GM23248 (cell line): ENCODE results near the gene LPP. TPM values are rescaled to one million over a fixed set of nuclear protein-coding genes. Genes with fewer than 3 reads are reported as not detected.

ENCODE experiments used
- DNase-seq: peaks from one replicate; pipeline ENCODE4 v3.0.0-alpha.2; 2015
- H2AFZ ChIP-seq: fragments of 200-600 bp; sonication (generic); 2 replicates; pipeline ENCODE4 v1.6.1; 2016; ENCODE audit warnings: antibody characterized with exemption
- H3F3A ChIP-seq: fragments of 200-600 bp; sonication (generic); 2 replicates; pipeline ENCODE4 v1.6.1; 2016; ENCODE audit warnings: mild to moderate bottlenecking, antibody characterized with exemption, mixed run types; ENCODE audit not compliant: insufficient read depth
- H3K27ac ChIP-seq: fragments of 200-600 bp; sonication (generic); 2 replicates; pipeline ENCODE4 v1.5.1; 2016; ENCODE audit warnings: mild to moderate bottlenecking
- H3K27me3 ChIP-seq: fragments of 200-600 bp; sonication (generic); replicated peaks from 2 replicates; pipeline ENCODE4 v1.6.1; 2016; ENCODE audit warnings: mild to moderate bottlenecking; ENCODE audit not compliant: insufficient read depth
- H3K36me3 ChIP-seq: fragments of 200-600 bp; sonication (generic); 2 replicates; pipeline ENCODE4 v1.6.1; 2016; ENCODE audit warnings: low read depth, mild to moderate bottlenecking
- H3K4me1 ChIP-seq: fragments of 200-600 bp; sonication (generic); 2 replicates; pipeline ENCODE4 v1.6.1; 2016; ENCODE audit warnings: mild to moderate bottlenecking; ENCODE audit not compliant: insufficient read depth
- H3K4me2 ChIP-seq: fragments of 200-600 bp; sonication (generic); one replicate; pipeline ENCODE4 v1.6.1; 2016; ENCODE audit warnings: mild to moderate bottlenecking; ENCODE audit not compliant: unreplicated experiment
- H3K4me3 ChIP-seq: fragments of 200-600 bp; sonication (generic); 2 replicates; pipeline ENCODE4 v1.5.1; 2016; ENCODE audit warnings: mild to moderate bottlenecking
- H3K79me2 ChIP-seq: fragments of 200-600 bp; sonication (generic); 2 replicates; pipeline ENCODE4 v1.6.1; 2016; ENCODE audit warnings: mild to moderate bottlenecking; ENCODE audit not compliant: insufficient read depth
- H3K9ac ChIP-seq: fragments of 200-600 bp; sonication (generic); 2 replicates; pipeline ENCODE4 v1.6.1; 2016; ENCODE audit warnings: mild to moderate bottlenecking
- H3K9me2 ChIP-seq: fragments of 200-600 bp; sonication (generic); 2 replicates; pipeline ENCODE4 v1.6.1; 2016; ENCODE audit warnings: mixed run types, mild to moderate bottlenecking, moderate library complexity; ENCODE audit not compliant: insufficient read depth
- H3K9me3 ChIP-seq: fragments of 200-600 bp; sonication (generic); one replicate; pipeline ENCODE4 v1.6.1; 2017; ENCODE audit warnings: low read depth
- H4K20me1 ChIP-seq: fragments of 200-600 bp; sonication (generic); 2 replicates; pipeline ENCODE4 v1.6.0; 2016; ENCODE audit not compliant: insufficient read depth
- EZH2 ChIP-seq: fragments of 200-600 bp; sonication (generic); IDR thresholded peaks from 2 replicates; pipeline ENCODE4 v1.6.1; 2018; ENCODE audit warnings: antibody characterized with exemption, mild to moderate bottlenecking; ENCODE audit not compliant: insufficient read depth, poor library complexity, severe bottlenecking
- EZH2phosphoT487 ChIP-seq: fragments of 200-600 bp; sonication (generic); IDR thresholded peaks from 2 replicates; pipeline ENCODE4 v1.6.1; 2018; ENCODE audit warnings: antibody characterized with exemption, moderate library complexity, mild to moderate bottlenecking, low read depth; ENCODE audit not compliant: insufficient read depth
- WGBS, 2 experiments: methylation state at CpG; one replicate each; pipeline ENCODE4 v1.1.6; 2015 to 2017; ENCODE audit warnings: low lambda C conversion rate in 2 of 2, low coverage in 1 of 2; ENCODE audit errors: missing lambda C conversion rate in 2 of 2; 5-methylcytosine and 5-hydroxymethylcytosine counted together
- in situ Hi-C: fragments of 300-500 bp; cut with MboI; formaldehyde crosslinking; loops from 2 replicates; pipeline ENCODE4 v1.15.0; 2020
- polyA plus RNA-seq: library from polyadenylated mRNA; unstranded; fragments of >200 nt; fragmentation: Nextera tagmentation; extraction: Ambion mirVana; gene quantifications from 2 replicates; pipeline ENCODE4 v1.2.1, GENCODE V29; 2016
- total RNA-seq: library from RNA; depleted of rRNA; stranded (reverse); fragments of >200 nt; shearing (Covaris generic); gene quantifications from 2 replicates; pipeline ENCODE4 v1.2.3, GENCODE V29; 2014

Gene LPP
- total and polyA plus RNA-seq, 2 experiments from 2014 or later, result 42.8 to 61.7 TPM

GRCh38 chr3:188589071-188589470 lies 435.1 kb downstream of the LPP start:
- Histone ChIP-seq H4K20me1 (no peaks in the 10 kb centered on the region), H3K36me3 (no peaks in the 10 kb centered on the region), H3F3A (peaks cover 15% of the 10 kb centered on the region), H3K4me1 (peaks cover 28% of the 10 kb centered on the region), H3K27me3 (no peaks in the 10 kb centered on the region), H2AFZ (no peak overlapping the region), H3K79me2 (peaks cover 23% of the 10 kb centered on the region; the same call in 1 of the 2 replicates), H3K9me2 (no peaks in the 10 kb centered on the region), H3K4me2 (no peak overlapping the region), H3K4me3 (no peak overlapping the region), H3K9me3 (no peaks in the 10 kb centered on the region), H3K9ac (no peak overlapping the region), H3K27ac (no peak overlapping the region)
- WGBS, 2 experiments, result 96 to 97% methylated on average over 2 of the region's 2 CpGs
- in situ Hi-C loops, result no loop called here
- no peak for DNase-seq
- TF ChIP-seq EZH2 (no peak), EZH2phosphoT487 (no peak)

DNA sequence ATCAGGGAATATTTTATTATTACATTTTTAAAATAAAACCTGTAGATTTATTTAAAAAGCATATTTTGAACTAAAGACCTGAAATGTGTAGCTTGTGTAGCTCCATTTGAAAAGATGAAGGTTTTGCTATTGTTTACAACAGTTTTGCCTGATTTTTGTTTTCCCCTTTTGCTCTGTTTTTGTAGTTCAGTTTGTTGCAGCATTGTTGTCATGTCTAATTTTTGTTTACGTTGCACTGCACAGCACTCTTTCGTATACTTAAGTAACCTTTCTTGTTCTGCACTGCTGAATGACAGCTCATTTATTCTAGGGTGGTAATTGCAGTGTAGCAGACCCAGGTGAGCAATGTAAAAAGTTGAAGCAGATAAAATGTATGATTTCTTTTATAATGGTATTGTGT lies 435.8 kb downstream of the LPP start:
- Histone ChIP-seq H3K9me2 (no peaks in the 10 kb centered on the region), H3K36me3 (no peaks in the 10 kb centered on the region)
- TF ChIP-seq EZH2phosphoT487, result no peak

DNA sequence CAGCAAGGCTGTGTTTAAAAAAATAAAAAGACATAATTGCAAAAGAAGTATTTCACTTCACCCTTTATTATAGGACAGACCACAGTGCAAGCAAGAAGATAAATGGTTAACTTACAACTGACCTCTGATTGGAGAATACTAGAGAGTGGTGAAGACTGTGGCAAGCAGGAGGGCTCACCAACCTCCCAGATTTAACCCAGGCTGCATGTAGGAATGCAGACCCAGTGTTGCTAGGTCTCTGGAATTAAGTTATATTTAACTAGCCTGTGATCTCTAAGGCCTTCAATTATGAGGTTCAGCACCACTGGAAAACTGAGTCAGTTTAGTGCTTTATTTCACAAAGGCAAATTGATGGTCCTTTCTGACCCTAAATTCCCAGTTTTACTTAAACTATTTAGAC lies 436.6 kb downstream of the LPP start:
- no peak for TF ChIP-seq EZH2phosphoT487
- TF ChIP-seq EZH2, result no peak
- H3K4me2 ChIP-seq, result no peak overlapping the region
- H3K4me1 ChIP-seq, result peaks cover 28% of the 10 kb centered on the region
- no peak overlapping the region for H3K4me3 ChIP-seq
- no peaks in the 10 kb centered on the region for H3K9me3 ChIP-seq
- H3K9me2 ChIP-seq, result no peaks in the 10 kb centered on the region
- H4K20me1 ChIP-seq, result no peaks in the 10 kb centered on the region
- peaks cover 22% of the 10 kb centered on the region for H3F3A ChIP-seq
- H3K27ac ChIP-seq, result no peak overlapping the region
- no peak overlapping the region for H3K9ac ChIP-seq
- no peak overlapping the region for H2AFZ ChIP-seq
- in situ Hi-C loops, result no loop called here
- H3K79me2 ChIP-seq, result peaks cover 23% of the 10 kb centered on the region; the same call in 1 of the 2 replicates
- H3K36me3 ChIP-seq, result no peaks in the 10 kb centered on the region
- H3K27me3 ChIP-seq, result no peaks in the 10 kb centered on the region
- no peak for DNase-seq

More for the DNA sequence above, 435.8 kb downstream of the LPP start:
- no peak overlapping the region for H3K4me2 ChIP-seq
- H3F3A ChIP-seq, result peaks cover 16% of the 10 kb centered on the region
- no peak overlapping the region for H3K4me3 ChIP-seq
- no peak overlapping the region for H3K27ac ChIP-seq
- H2AFZ ChIP-seq, result no peak overlapping the region
- DNase-seq, result no peak
- peaks cover 23% of the 10 kb centered on the region; the same call in 1 of the 2 replicates for H3K79me2 ChIP-seq
- in situ Hi-C loops, result no loop called here
- no peaks in the 10 kb centered on the region for H3K9me3 ChIP-seq
- H3K27me3 ChIP-seq, result no peaks in the 10 kb centered on the region
- no peak overlapping the region for H3K9ac ChIP-seq
- no peaks in the 10 kb centered on the region for H4K20me1 ChIP-seq
- peaks cover 28% of the 10 kb centered on the region for H3K4me1 ChIP-seq
- 97 to 100% methylated on average over 2 of the region's 2 CpGs for WGBS, 2 experiments

- H3K4me3 ChIP-seq, result peak overlapping the region; percentile 5
- WGBS, 2 experiments, result 1 to 3% methylated on average over 2 of the region's 2 CpGs
- no peak overlapping the region for H2AFZ ChIP-seq
- no peaks in the 10 kb centered on the region for H4K20me1 ChIP-seq
- TF ChIP-seq EZH2phosphoT487 (no peak), EZH2 (no peak)
- peaks cover 25% of the 10 kb centered on the region for H3K79me2 ChIP-seq
- peaks cover 39% of the 10 kb centered on the region for H3K4me1 ChIP-seq
- H3K9me2 ChIP-seq, result no peaks in the 10 kb centered on the region
- peak overlapping the region; percentile 69 for H3K4me2 ChIP-seq
- no peak overlapping the region for H3K9ac ChIP-seq
- no peaks in the 10 kb centered on the region for H3K36me3 ChIP-seq
- DNase-seq, result peak; percentile 87
- no peaks in the 10 kb centered on the region for H3K27me3 ChIP-seq
- H3F3A ChIP-seq, result peaks cover 45% of the 10 kb centered on the region
- in situ Hi-C loops, result no loop called here
- H3K27ac ChIP-seq, result peak overlapping the region; percentile 46
- H3K9me3 ChIP-seq, result no peaks in the 10 kb centered on the region
Observed at GRCh38 chr3:188594139-188594538, 440.2 kb downstream of the LPP start.

DNA sequence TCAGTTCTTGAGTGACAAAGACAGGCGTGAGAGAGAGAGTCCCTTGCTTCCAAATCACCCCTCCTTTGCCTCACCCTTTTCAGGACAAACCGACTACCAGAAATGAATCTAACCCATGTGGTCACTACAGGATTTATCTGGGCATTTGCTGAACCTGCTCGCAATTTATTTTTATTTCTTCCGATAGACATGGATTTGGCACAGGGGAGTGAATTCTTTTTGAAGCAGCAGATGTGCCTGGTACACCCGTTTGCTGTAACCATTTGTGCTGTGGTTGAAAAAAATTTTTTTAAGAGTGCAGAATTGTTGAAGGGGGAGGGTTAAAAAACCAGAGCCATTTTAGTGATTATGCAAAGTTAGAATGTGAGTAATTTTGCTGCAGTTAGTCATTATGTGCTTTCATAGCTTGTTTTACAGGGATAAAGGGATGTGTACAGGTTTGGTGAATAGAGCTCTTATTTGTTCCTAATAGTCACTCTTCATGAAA lies 442.0 kb downstream of the LPP start:
- H3K27me3 ChIP-seq, result no peaks in the 10 kb centered on the region
- no peaks in the 10 kb centered on the region for H3K9me3 ChIP-seq
- peaks cover 39% of the 10 kb centered on the region for H3K4me1 ChIP-seq
- H3K9ac ChIP-seq, result no peak overlapping the region; the same call in 1 of the 2 replicates
- H3K36me3 ChIP-seq, result no peaks in the 10 kb centered on the region
- 5% methylated on average over 5 of the region's 5 CpGs for WGBS, 2 experiments
- peak overlapping the region; percentile 42 for H3K4me3 ChIP-seq
- H3K4me2 ChIP-seq, result peak overlapping the region; percentile 68
- H3K79me2 ChIP-seq, result peaks cover 14% of the 10 kb centered on the region
- in situ Hi-C loops, result no loop called here
- peaks cover 45% of the 10 kb centered on the region for H3F3A ChIP-seq
- peak overlapping the region; percentile 46 for H3K27ac ChIP-seq
- peak; percentile 79 for DNase-seq
- TF ChIP-seq EZH2 (no peak), EZH2phosphoT487 (no peak)
- no peaks in the 10 kb centered on the region for H3K9me2 ChIP-seq
- no peak overlapping the region for H2AFZ ChIP-seq
- H4K20me1 ChIP-seq, result no peaks in the 10 kb centered on the region
